Common myeloid progenitor, CD34-positive (primary cell): ENCODE results near the gene GLRA1.
"Not testable (repeated sequence)": the region's sequence is repeated elsewhere in the genome, so short reads cannot be mapped to it uniquely, and the experiment has no call there.

Experiments used
- CTCF ChIA-PET: fragments of 350-600 bp; sonication (Branson Sonifier 250); formaldehyde crosslinking; loops from one replicate; lab custom pipeline; 2021; ENCODE audit warnings: antibody characterized with exemption; lab: Charles Lee
- POLR2A ChIA-PET: fragments of 350-600 bp; sonication (Branson Sonifier 250); formaldehyde crosslinking; loops from one replicate; lab custom pipeline; 2021; ENCODE audit warnings: antibody characterized with exemption; lab: Charles Lee
- DNase-seq, 3 donors: peaks; one replicate each; pipeline versions ENCODE4 v3.0.0 to v3.0.0-alpha.2; 2013
- H3K27ac ChIP-seq, 2 experiments: 1 replicate in 1 of 2; 2 replicates in 1 of 2; pipeline ENCODE4 v1.7.0; 2013; ENCODE audit warnings: inconsistent platforms in 2 of 2, low read length in 2 of 2, mild to moderate bottlenecking in 2 of 2, low read depth in 1 of 2, moderate library complexity in 1 of 2; ENCODE audit not compliant: severe bottlenecking in 2 of 2, insufficient read depth in 1 of 2, poor library complexity in 1 of 2
- H3K27me3 ChIP-seq, 5 experiments: replicated peaks in 2 of 5; 1 replicate in 3 of 5; 2 replicates in 2 of 5; pipeline versions ENCODE4 v1.6.1 to v1.7.0; 2013; ENCODE audit warnings: low read length in 4 of 5, mild to moderate bottlenecking in 2 of 5, moderate library complexity in 2 of 5, inconsistent platforms in 1 of 5; ENCODE audit not compliant: insufficient read depth in 5 of 5, control insufficient read depth in 4 of 5
- H3K36me3 ChIP-seq, 4 experiments: 1 replicate in 2 of 4; 2 replicates in 2 of 4; pipeline versions ENCODE4 v1.6.1 to v1.7.0; 2013; ENCODE audit warnings: low read length in 3 of 4, control low read depth in 1 of 4, mild to moderate bottlenecking in 1 of 4; ENCODE audit not compliant: control insufficient read depth in 4 of 4, insufficient read depth in 4 of 4
- H3K4me1 ChIP-seq, 4 experiments: 1 replicate in 3 of 4; 2 replicates in 1 of 4; pipeline versions ENCODE4 v1.6.1 to v1.7.1; 2013; ENCODE audit warnings: low read length in 3 of 4, mild to moderate bottlenecking in 3 of 4, control low read depth in 1 of 4, inconsistent platforms in 1 of 4, moderate library complexity in 1 of 4; ENCODE audit not compliant: control insufficient read depth in 4 of 4, insufficient read depth in 4 of 4; ENCODE audit errors: control extremely low read depth in 1 of 4
- H3K4me3 ChIP-seq, 7 experiments: 1 replicate in 4 of 7; 2 replicates in 3 of 7; pipeline versions ENCODE4 v1.5.1 to v1.7.0; 2013; ENCODE audit warnings: mild to moderate bottlenecking in 7 of 7, low read length in 6 of 7, moderate library complexity in 6 of 7, inconsistent platforms in 2 of 7, low read depth in 2 of 7, control low read depth in 1 of 7; ENCODE audit not compliant: insufficient read depth in 4 of 7, control insufficient read depth in 1 of 7; ENCODE audit errors: extremely low read depth in 1 of 7
- H3K9me3 ChIP-seq, 5 experiments: 1 replicate in 4 of 5; 2 replicates in 1 of 5; pipeline versions ENCODE4 v1.6.1 to v1.7.1; 2013; ENCODE audit warnings: low read length in 4 of 5, mild to moderate bottlenecking in 2 of 5, inconsistent platforms in 1 of 5, low read depth in 1 of 5, moderate library complexity in 1 of 5; ENCODE audit not compliant: control insufficient read depth in 4 of 5, insufficient read depth in 2 of 5; ENCODE audit errors: control extremely low read depth in 1 of 5
- WGBS: methylation state at CpG from one replicate; pipeline ENCODE4 v1.1.5; 2013; ENCODE audit not compliant: insufficient coverage; 5-methylcytosine and 5-hydroxymethylcytosine counted together

The GLRA1 gene

GRCh38 chr5:151862811-151863472 lies 61.7 kb downstream of the GLRA1 start:
- Histone ChIP-seq H3K27ac (no peak overlapping the region), H3K4me3 (no peak overlapping the region), H3K27me3 (no peaks in the 10 kb centered on the region), H3K4me1 (no peaks in the 10 kb centered on the region), H3K9me3 (peaks cover 0 to 2% (median 0%) of the 10 kb centered on the region in 5 experiments), H3K36me3 (no peaks in the 10 kb centered on the region)
- WGBS, result 88% methylated on average over 2 of the region's 2 CpGs
- POLR2A ChIA-PET, result no interaction called here
- CTCF ChIA-PET, result no interaction called here
- DNase-seq, result no peak

- no CpG with 5 or more reads among the region's 4 CpGs for WGBS
- H3K27ac ChIP-seq, DNase-seq, H3K27me3 ChIP-seq, H3K4me3 ChIP-seq, H3K4me1 ChIP-seq, CTCF ChIA-PET, H3K36me3 ChIP-seq, H3K9me3 ChIP-seq, POLR2A ChIA-PET: not testable (repeated sequence)
Observed at GRCh38 chr5:151860867-151861266, 63.8 kb downstream of the GLRA1 start.

DNA sequence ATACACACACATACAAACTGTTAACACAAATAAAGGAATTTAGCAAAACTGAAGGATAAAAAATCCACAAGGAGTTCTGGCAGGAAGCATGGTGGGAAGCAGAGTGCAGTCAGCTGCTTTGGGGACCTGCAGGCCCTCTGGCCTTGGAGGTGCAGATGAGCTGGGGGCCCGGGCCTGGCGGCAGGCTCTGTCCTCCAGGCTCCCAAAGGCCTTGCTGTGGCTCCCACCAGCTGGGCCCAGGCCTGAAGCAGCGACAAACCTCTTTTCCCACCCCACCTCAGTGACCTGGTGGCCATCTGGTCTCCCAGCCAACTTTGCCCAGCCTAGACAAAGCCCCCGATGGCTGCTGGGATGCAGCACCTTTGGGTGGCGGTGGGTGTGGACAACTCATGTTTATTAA lies 67.8 kb downstream of the GLRA1 start:
- no peak overlapping the region for H3K27ac ChIP-seq
- no peaks in the 10 kb centered on the region for H3K36me3 ChIP-seq
- H3K9me3 ChIP-seq, result peaks cover 0 to 2% (median 0%) of the 10 kb centered on the region in 5 experiments
- ChIA-PET POLR2A (no interaction called here), CTCF (no interaction called here)
- no peak overlapping the region for H3K4me3 ChIP-seq
- 94% methylated on average over 5 of the region's 5 CpGs for WGBS
- no peaks in the 10 kb centered on the region for H3K27me3 ChIP-seq
- DNase-seq, result no peak
- no peaks in the 10 kb centered on the region for H3K4me1 ChIP-seq

- H3K27ac ChIP-seq, result no peak overlapping the region
- peaks cover 0 to 2% (median 0%) of the 10 kb centered on the region in 5 experiments for H3K9me3 ChIP-seq
- no peak overlapping the region for H3K4me3 ChIP-seq
- no peaks in the 10 kb centered on the region for H3K36me3 ChIP-seq
- ChIA-PET POLR2A (no interaction called here), CTCF (no interaction called here)
- DNase-seq, result no peak
- no peaks in the 10 kb centered on the region for H3K27me3 ChIP-seq
- H3K4me1 ChIP-seq, result no peaks in the 10 kb centered on the region
- WGBS, result 96% methylated on average over 3 of the region's 4 CpGs
Observed at GRCh38 chr5:151855701-151856100, 69.0 kb downstream of the GLRA1 start.

DNA sequence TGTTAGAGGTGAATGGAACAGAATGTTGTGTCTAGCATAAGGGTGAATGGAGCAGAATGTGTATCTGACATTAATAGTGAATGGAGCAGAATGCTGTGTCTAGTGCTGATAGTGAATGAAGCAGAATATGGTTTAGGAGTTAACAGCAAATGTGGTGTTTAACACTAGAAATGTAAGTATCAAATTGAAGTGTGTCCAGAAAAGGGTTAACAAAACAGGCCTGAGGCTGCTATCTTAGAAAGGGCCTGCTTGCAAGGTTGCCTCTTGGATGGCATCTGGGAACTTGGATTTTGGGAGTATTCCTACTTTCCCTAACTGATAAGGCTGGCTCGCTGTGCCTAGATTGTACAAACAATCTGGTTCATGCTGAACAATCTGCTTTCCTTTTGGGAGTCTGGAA lies 76.8 kb downstream of the GLRA1 start:
- DNase-seq, result no peak
- 100% methylated on average over 1 of the region's 1 CpG for WGBS
- Histone ChIP-seq H3K36me3 (no peaks in the 10 kb centered on the region), H3K27ac (no peak overlapping the region), H3K4me1 (no peaks in the 10 kb centered on the region), H3K4me3 (no peak overlapping the region), H3K27me3 (no peaks in the 10 kb centered on the region), H3K9me3 (peaks cover 0 to 3% (median 0%) of the 10 kb centered on the region in 5 experiments)
- ChIA-PET CTCF (no interaction called here), POLR2A (no interaction called here)

DNA sequence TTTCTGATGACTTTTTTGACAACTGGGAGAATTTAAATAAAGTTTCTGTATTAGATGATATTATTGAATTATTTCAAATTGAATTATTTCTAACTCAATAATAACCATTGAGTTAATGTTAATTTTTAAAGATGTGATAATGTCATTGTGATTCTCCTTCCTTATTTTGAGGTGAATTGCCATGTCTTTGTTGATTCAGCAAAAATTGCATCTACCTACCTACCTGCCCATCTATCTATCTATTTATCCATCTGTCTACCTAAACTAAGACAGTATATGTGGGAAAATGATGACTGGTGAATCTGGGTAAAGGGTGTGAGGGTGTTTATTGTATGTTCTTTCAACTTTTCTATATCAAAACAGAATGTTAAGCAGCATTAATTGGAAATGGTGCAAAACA lies 77.9 kb downstream of the GLRA1 start:
- Histone ChIP-seq H3K27me3 (no peaks in the 10 kb centered on the region), H3K4me1 (no peaks in the 10 kb centered on the region), H3K9me3 (peaks cover 0 to 3% (median 0%) of the 10 kb centered on the region in 5 experiments), H3K36me3 (no peaks in the 10 kb centered on the region), H3K4me3 (no peak overlapping the region), H3K27ac (no peak overlapping the region)
- DNase-seq, result no peak
- ChIA-PET CTCF (no interaction called here), POLR2A (no interaction called here)

DNA sequence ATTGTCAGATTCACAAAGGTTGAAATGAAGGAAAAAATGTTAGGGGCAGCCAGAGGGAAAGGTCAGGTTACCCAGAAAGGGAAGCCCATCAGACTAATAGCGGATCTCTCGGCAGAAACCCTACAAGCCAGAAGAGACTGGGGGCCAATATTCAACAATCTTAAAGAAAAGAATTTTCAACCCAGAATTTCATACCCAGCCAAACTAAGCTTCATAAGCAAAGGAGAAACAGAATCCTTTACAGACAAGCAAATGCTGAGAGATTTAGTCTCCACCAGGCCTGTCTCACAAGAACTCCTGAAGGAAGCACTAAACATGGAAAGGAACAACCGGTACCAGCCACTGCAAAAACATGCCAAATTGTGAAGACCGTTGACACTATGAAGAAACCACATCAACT lies 91.8 kb downstream of the GLRA1 start:
- H3K4me3 ChIP-seq, CTCF ChIA-PET: not testable (repeated sequence)
- H3K9me3 ChIP-seq, result peaks cover 0 to 15% (median 4%) of the 10 kb centered on the region in 5 experiments

More for the DNA sequence above, 91.8 kb downstream of the GLRA1 start:
- H3K27ac ChIP-seq, POLR2A ChIA-PET, H3K4me1 ChIP-seq, DNase-seq, H3K27me3 ChIP-seq, H3K36me3 ChIP-seq: not testable (repeated sequence)
- 100% methylated on average over 1 of the region's 4 CpGs for WGBS
